ENCODE data around the gene ATP8A2.

ATP8A2 gene

DNA sequence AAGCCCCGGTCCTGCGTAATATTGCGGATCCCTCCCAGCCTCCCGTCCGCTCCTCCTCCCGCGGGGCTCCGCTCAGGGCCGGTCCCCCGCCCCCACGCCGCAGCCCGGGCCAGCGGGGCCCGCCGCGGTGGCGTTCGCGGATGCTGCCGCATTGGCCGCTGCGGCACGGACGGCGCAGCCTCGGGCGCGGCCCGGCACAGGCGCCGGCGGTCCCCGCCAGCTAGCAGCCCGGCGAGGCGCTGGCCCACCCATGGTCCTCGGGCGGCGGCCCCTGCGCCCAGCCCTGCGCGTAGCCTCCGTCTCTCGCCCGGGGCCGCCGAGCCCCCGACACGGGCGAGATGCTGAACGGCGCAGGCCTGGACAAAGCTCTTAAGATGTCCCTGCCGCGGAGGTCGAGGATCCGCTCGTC, at the start of gene ATP8A2:
TSS of gene ATP8A2 (plus strand) at position 100 of the 409 bp plus-strand sequence. CDS start at position 339, 239 bp downstream.
- Histone ChIP-seq H3K27ac (ENCODE audit: low read depth in 2 of 2, low read length in 2 of 2) (no peak within 1 kb of the TSS), H3K9me3 (ENCODE audit: control insufficient read depth in 2 of 2, low read length in 2 of 2) (no peaks in the 10 kb centered on the region), H3K9ac (ENCODE audit: low read depth in 1 of 2, low read length in 2 of 2) (no peak within 1 kb of the TSS), H3K4me1 (ENCODE audit: control insufficient read depth in 2 of 2, insufficient read depth in 2 of 2, low read length in 2 of 2) (no peaks in the 10 kb centered on the region), H3K36me3 (ENCODE audit: control insufficient read depth in 2 of 2, insufficient read depth in 2 of 2, low read length in 2 of 2) (no peaks in the 10 kb centered on the region), H3K27me3 (ENCODE audit: control insufficient read depth in 2 of 2, insufficient read depth in 2 of 2, low read length in 2 of 2) (peaks cover 35 to 47% of the 10 kb centered on the region in 2 donors), H3K4me3 (ENCODE audit: low read length in 2 of 2) (no peak within 1 kb of the TSS)

DNA sequence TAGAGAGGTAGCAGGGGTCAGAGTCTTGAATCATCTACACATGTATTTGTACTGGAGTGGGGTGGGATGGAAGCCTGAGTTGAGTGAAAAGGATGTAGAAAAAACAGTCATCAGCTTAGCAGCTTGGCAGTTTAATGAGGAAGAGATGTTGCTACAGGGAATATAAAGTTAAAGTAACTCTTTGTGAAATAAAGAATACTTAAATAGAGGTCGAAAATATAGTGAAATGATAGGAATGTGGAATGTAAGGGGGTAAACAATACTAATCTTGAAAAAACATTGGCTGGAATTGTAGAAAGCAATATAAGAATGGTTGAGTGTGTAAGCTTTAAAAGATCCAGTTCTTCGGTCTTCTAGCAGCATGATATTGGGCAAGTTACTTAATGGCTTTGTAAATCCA, 47.7 kb upstream of the ATP8A2 start:
- Histone ChIP-seq H3K27me3 (ENCODE audit: control insufficient read depth in 2 of 2, insufficient read depth in 2 of 2, low read length in 2 of 2) (no peaks in the 10 kb centered on the region), H3K36me3 (ENCODE audit: control insufficient read depth in 2 of 2, insufficient read depth in 2 of 2, low read length in 2 of 2) (peaks cover 43 to 50% of the 10 kb centered on the region in 2 donors), H3K9me3 (ENCODE audit: control insufficient read depth in 2 of 2, low read length in 2 of 2) (no peaks in the 10 kb centered on the region), H3K4me3 (ENCODE audit: low read length in 2 of 2) (no peak overlapping the region), H3K27ac (ENCODE audit: low read depth in 2 of 2, low read length in 2 of 2) (no peak overlapping the region), H3K4me1 (ENCODE audit: control insufficient read depth in 2 of 2, insufficient read depth in 2 of 2, low read length in 2 of 2) (no peaks in the 10 kb centered on the region), H3K9ac (ENCODE audit: low read depth in 1 of 2, low read length in 2 of 2) (no peak overlapping the region)

DNA sequence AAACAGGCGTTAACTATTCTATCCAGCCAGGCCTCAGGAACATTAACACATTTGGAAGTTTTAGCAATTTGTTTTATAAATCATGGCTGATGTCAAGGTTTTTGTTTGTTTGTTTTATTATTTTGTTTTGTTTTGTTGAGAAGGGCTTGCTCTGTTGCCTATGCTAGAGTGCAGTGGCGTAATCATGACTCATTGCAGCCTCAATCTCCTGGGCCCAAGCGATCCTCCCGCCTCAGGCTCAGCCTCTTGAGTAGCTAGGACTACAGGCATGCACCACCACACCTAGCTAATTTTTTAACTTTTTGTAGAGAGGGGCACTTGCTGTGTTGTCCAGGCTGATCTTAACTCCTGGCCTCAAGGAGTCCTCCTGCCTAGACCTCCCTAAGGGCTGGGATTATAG, 42.1 kb upstream of the ATP8A2 start:
- Histone ChIP-seq H3K4me1 (ENCODE audit: control insufficient read depth in 2 of 2, insufficient read depth in 2 of 2, low read length in 2 of 2) (no peaks in the 10 kb centered on the region), H3K36me3 (ENCODE audit: control insufficient read depth in 2 of 2, insufficient read depth in 2 of 2, low read length in 2 of 2) (peaks cover 52 to 71% of the 10 kb centered on the region in 2 donors), H3K27me3 (ENCODE audit: control insufficient read depth in 2 of 2, insufficient read depth in 2 of 2, low read length in 2 of 2) (no peaks in the 10 kb centered on the region), H3K27ac (ENCODE audit: low read depth in 2 of 2, low read length in 2 of 2) (no peak overlapping the region), H3K4me3 (ENCODE audit: low read length in 2 of 2) (no peak overlapping the region), H3K9me3 (ENCODE audit: control insufficient read depth in 2 of 2, low read length in 2 of 2) (no peaks in the 10 kb centered on the region), H3K9ac (ENCODE audit: low read depth in 1 of 2, low read length in 2 of 2) (no peak overlapping the region)

DNA sequence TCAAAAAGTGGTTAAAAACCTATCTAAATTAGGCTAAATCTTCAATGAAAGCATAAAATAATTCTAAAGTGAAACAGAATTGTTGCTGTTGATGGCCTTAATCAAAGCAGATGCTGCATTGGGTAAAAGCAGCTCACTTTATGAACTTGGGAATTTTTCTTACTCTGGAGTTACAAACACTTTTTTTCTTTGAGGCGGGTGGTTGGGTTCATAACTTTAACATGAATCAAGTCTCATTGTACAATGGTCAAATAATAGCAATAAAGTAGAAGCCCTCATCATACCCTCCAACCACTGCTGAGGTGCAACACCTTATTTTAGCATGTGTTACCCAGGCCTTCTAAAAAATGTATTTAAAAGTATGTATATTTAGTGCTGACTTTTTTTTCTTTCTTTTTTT, 41.2 kb upstream of the ATP8A2 start:
- H3K9me3 ChIP-seq (ENCODE audit: control insufficient read depth in 2 of 2, low read length in 2 of 2) = no peaks in the 10 kb centered on the region
- no peaks in the 10 kb centered on the region for H3K4me1 ChIP-seq (ENCODE audit: control insufficient read depth in 2 of 2, insufficient read depth in 2 of 2, low read length in 2 of 2)
- no peaks in the 10 kb centered on the region for H3K27me3 ChIP-seq (ENCODE audit: control insufficient read depth in 2 of 2, insufficient read depth in 2 of 2, low read length in 2 of 2)
- H3K27ac ChIP-seq (ENCODE audit: low read depth in 2 of 2, low read length in 2 of 2) = no peak overlapping the region
- H3K36me3 ChIP-seq (ENCODE audit: control insufficient read depth in 2 of 2, insufficient read depth in 2 of 2, low read length in 2 of 2) = peaks cover 46 to 65% of the 10 kb centered on the region in 2 donors
- no peak overlapping the region for H3K4me3 ChIP-seq (ENCODE audit: low read length in 2 of 2)
- no peak overlapping the region for H3K9ac ChIP-seq (ENCODE audit: low read depth in 1 of 2, low read length in 2 of 2)

DNA sequence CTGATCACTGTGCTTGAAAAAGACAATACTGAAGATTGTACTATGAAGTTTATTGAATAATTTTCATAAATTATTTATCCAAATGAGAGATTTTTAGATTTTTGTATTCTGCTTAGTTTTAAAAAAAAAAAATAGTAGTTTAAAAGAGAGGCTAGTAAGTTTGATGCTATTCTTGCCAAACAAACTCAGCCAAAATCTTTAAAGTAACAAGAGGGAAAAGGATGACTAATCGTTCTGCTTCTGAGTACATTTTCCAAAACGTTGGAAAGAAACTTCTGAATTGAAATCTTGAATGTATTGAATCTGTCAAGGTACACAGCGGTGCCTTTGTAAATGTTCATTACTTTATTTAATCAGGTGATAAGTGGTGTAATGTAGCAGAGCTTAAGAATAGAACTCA, 35.9 kb upstream of the ATP8A2 start:
- Histone ChIP-seq H3K4me1 (ENCODE audit: control insufficient read depth in 2 of 2, insufficient read depth in 2 of 2, low read length in 2 of 2) (no peaks in the 10 kb centered on the region), H3K9me3 (ENCODE audit: control insufficient read depth in 2 of 2, low read length in 2 of 2) (no peaks in the 10 kb centered on the region), H3K36me3 (ENCODE audit: control insufficient read depth in 2 of 2, insufficient read depth in 2 of 2, low read length in 2 of 2) (peaks cover 26 to 38% of the 10 kb centered on the region in 2 donors), H3K4me3 (ENCODE audit: low read length in 2 of 2) (no peak overlapping the region), H3K9ac (ENCODE audit: low read depth in 1 of 2, low read length in 2 of 2) (no peak overlapping the region), H3K27me3 (ENCODE audit: control insufficient read depth in 2 of 2, insufficient read depth in 2 of 2, low read length in 2 of 2) (no peaks in the 10 kb centered on the region), H3K27ac (ENCODE audit: low read depth in 2 of 2, low read length in 2 of 2) (no peak overlapping the region)

DNA sequence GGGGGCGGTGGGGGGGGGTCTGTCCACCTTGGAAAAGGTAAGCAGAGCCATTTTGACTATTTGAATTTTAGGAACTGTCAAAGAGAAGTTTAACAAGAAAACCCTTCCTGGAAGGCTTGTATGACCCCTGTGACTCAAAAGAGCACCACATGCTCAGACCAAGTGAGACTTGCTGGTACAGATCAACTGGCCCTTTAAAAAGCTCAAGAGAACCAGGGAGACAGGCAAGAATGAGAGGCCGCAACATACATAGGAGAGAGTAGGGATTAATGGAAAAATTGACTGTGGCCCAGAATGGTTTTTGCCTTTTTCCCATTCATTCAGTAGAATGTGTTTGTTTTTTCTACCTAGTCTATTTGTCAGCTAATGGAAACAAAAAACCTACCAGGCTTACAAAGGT, 26.2 kb upstream of the ATP8A2 start:
- Histone ChIP-seq H3K36me3 (ENCODE audit: control insufficient read depth in 2 of 2, insufficient read depth in 2 of 2, low read length in 2 of 2) (no peaks in the 10 kb centered on the region), H3K9me3 (ENCODE audit: control insufficient read depth in 2 of 2, low read length in 2 of 2) (no peaks in the 10 kb centered on the region), H3K4me1 (ENCODE audit: control insufficient read depth in 2 of 2, insufficient read depth in 2 of 2, low read length in 2 of 2) (no peaks in the 10 kb centered on the region), H3K27ac (ENCODE audit: low read depth in 2 of 2, low read length in 2 of 2) (no peak overlapping the region), H3K27me3 (ENCODE audit: control insufficient read depth in 2 of 2, insufficient read depth in 2 of 2, low read length in 2 of 2) (no peaks in the 10 kb centered on the region), H3K9ac (ENCODE audit: low read depth in 1 of 2, low read length in 2 of 2) (no peak overlapping the region), H3K4me3 (ENCODE audit: low read length in 2 of 2) (no peak overlapping the region)

DNA sequence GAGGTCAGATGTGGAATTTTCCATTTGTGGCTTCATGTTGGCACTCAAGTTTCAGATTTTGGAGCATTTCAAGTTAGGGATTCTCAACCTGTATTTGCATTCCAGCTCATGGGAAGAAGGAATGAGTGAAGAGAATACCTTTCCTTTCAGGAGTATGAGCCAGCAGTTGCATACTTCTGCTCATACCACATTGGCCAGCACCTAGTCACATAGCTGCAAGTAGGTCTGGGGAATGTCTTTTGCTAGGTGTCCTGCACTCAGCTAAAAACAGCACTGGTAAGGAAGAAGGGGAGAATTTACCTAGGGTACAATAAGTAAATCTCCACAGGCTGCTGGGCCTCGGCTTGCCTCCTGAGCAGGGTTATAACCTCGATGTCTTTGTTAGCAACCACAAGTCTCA, 24.6 kb upstream of the ATP8A2 start:
- Histone ChIP-seq H3K4me3 (ENCODE audit: low read length in 2 of 2) (no peak overlapping the region), H3K27ac (ENCODE audit: low read depth in 2 of 2, low read length in 2 of 2) (no peak overlapping the region), H3K4me1 (ENCODE audit: control insufficient read depth in 2 of 2, insufficient read depth in 2 of 2, low read length in 2 of 2) (no peaks in the 10 kb centered on the region), H3K9ac (ENCODE audit: low read depth in 1 of 2, low read length in 2 of 2) (no peak overlapping the region), H3K36me3 (ENCODE audit: control insufficient read depth in 2 of 2, insufficient read depth in 2 of 2, low read length in 2 of 2) (no peaks in the 10 kb centered on the region), H3K9me3 (ENCODE audit: control insufficient read depth in 2 of 2, low read length in 2 of 2) (no peaks in the 10 kb centered on the region), H3K27me3 (ENCODE audit: control insufficient read depth in 2 of 2, insufficient read depth in 2 of 2, low read length in 2 of 2) (no peaks in the 10 kb centered on the region)

DNA sequence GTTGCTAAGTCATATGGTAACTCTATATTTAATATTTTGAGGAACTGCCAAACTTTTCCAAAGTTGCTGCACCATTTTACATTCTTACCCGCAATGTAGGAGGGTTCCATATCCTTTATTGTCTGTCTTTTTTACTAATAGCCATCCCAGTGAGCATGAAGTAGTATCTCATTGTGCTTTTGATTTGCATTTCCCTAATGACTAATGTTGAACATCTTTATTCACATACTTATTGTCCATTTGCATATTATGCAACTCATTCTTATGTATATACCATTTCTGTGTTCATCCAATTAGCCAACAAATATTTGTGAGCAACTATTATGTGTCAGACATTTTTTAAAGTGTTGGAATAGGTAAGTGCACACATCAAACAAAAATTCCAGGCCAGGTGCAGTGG, 20.4 kb upstream of the ATP8A2 start:
- Histone ChIP-seq H3K4me3 (ENCODE audit: low read length in 2 of 2) (no peak overlapping the region), H3K36me3 (ENCODE audit: control insufficient read depth in 2 of 2, insufficient read depth in 2 of 2, low read length in 2 of 2) (no peaks in the 10 kb centered on the region), H3K9me3 (ENCODE audit: control insufficient read depth in 2 of 2, low read length in 2 of 2) (no peaks in the 10 kb centered on the region), H3K9ac (ENCODE audit: low read depth in 1 of 2, low read length in 2 of 2) (no peak overlapping the region), H3K4me1 (ENCODE audit: control insufficient read depth in 2 of 2, insufficient read depth in 2 of 2, low read length in 2 of 2) (no peaks in the 10 kb centered on the region), H3K27ac (ENCODE audit: low read depth in 2 of 2, low read length in 2 of 2) (no peak overlapping the region), H3K27me3 (ENCODE audit: control insufficient read depth in 2 of 2, insufficient read depth in 2 of 2, low read length in 2 of 2) (no peaks in the 10 kb centered on the region)

DNA sequence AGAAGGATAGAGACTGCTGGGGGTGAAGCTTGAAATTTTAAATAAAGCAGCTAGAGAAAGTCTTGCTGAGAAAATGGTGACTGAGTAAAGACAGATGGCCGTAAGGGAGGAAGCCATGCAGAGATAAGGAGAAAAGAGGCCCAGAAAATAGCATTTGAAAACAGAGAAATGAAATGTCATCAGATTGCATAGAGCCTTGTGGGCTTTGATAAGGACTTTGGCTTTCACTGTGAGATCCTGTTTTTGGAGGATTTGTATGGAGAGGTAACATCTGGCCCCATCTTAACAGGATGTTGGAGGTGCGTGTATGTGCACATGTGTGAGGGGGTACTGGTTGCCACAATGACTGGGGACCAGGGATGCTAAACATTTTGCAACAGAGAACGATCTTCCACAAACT, 19.5 kb upstream of the ATP8A2 start:
- H3K36me3 ChIP-seq (ENCODE audit: control insufficient read depth in 2 of 2, insufficient read depth in 2 of 2, low read length in 2 of 2) = no peaks in the 10 kb centered on the region
- H3K27me3 ChIP-seq (ENCODE audit: control insufficient read depth in 2 of 2, insufficient read depth in 2 of 2, low read length in 2 of 2) = no peaks in the 10 kb centered on the region
- H3K27ac ChIP-seq (ENCODE audit: low read depth in 2 of 2, low read length in 2 of 2) = no peak overlapping the region
- no peaks in the 10 kb centered on the region for H3K9me3 ChIP-seq (ENCODE audit: control insufficient read depth in 2 of 2, low read length in 2 of 2)
- no peak overlapping the region for H3K9ac ChIP-seq (ENCODE audit: low read depth in 1 of 2, low read length in 2 of 2)
- no peak overlapping the region for H3K4me3 ChIP-seq (ENCODE audit: low read length in 2 of 2)
- H3K4me1 ChIP-seq (ENCODE audit: control insufficient read depth in 2 of 2, insufficient read depth in 2 of 2, low read length in 2 of 2) = no peaks in the 10 kb centered on the region

DNA sequence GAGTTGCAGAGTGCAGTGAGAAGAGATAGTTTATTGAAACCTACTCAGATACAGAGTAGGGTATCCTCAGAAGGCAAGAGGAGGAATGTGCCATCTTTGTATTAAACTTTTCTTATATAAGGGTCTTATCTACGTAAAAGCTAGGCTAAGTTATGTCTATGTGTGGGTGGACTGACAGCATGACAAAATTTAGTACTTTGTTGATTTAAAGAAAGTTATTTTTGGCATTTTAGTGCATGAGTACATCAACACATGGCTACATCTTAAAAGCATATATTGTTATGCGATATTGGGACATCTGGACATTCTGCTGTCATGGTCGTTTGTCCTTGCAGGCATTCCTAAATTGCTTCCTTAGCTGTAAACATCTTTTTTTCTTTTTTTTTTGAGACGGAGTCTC, 19.0 kb upstream of the ATP8A2 start:
- no peak overlapping the region for H3K27ac ChIP-seq (ENCODE audit: low read depth in 2 of 2, low read length in 2 of 2)
- H3K27me3 ChIP-seq (ENCODE audit: control insufficient read depth in 2 of 2, insufficient read depth in 2 of 2, low read length in 2 of 2) = no peaks in the 10 kb centered on the region
- no peak overlapping the region for H3K4me3 ChIP-seq (ENCODE audit: low read length in 2 of 2)
- no peaks in the 10 kb centered on the region for H3K36me3 ChIP-seq (ENCODE audit: control insufficient read depth in 2 of 2, insufficient read depth in 2 of 2, low read length in 2 of 2)
- H3K4me1 ChIP-seq (ENCODE audit: control insufficient read depth in 2 of 2, insufficient read depth in 2 of 2, low read length in 2 of 2) = no peaks in the 10 kb centered on the region
- no peak overlapping the region for H3K9ac ChIP-seq (ENCODE audit: low read depth in 1 of 2, low read length in 2 of 2)
- no peaks in the 10 kb centered on the region for H3K9me3 ChIP-seq (ENCODE audit: control insufficient read depth in 2 of 2, low read length in 2 of 2)

DNA sequence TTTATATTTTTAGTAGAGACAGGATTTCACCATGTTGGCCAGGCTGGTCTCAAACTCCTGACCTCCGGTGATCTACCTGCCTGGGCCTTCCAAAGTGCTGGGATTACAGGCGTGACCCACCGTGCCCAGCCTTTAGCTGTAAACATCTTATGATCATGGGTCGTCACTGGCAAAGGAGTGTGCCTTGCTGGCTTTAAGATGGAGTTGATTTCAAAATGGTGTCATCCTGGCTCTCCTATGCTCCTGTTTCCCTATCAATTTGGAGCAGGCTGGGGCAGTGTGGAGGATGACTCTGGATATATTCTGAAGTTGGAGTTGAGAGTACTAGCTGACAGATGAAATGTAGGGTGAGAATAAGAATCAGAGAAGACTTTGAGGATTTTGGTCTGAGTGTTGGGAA, 18.4 kb upstream of the ATP8A2 start:
- Histone ChIP-seq H3K4me3 (ENCODE audit: low read length in 2 of 2) (no peak overlapping the region), H3K27me3 (ENCODE audit: control insufficient read depth in 2 of 2, insufficient read depth in 2 of 2, low read length in 2 of 2) (no peaks in the 10 kb centered on the region), H3K4me1 (ENCODE audit: control insufficient read depth in 2 of 2, insufficient read depth in 2 of 2, low read length in 2 of 2) (no peaks in the 10 kb centered on the region), H3K27ac (ENCODE audit: low read depth in 2 of 2, low read length in 2 of 2) (no peak overlapping the region), H3K9ac (ENCODE audit: low read depth in 1 of 2, low read length in 2 of 2) (no peak overlapping the region), H3K9me3 (ENCODE audit: control insufficient read depth in 2 of 2, low read length in 2 of 2) (no peaks in the 10 kb centered on the region), H3K36me3 (ENCODE audit: control insufficient read depth in 2 of 2, insufficient read depth in 2 of 2, low read length in 2 of 2) (no peaks in the 10 kb centered on the region)

Measured in mucosa of rectum (tissue), 2 donors.